NOMO-1 (cell line): ENCODE results near the gene SEH1L.

Experiments used
- DNase-seq, 2 experiments: peaks; one replicate each; lab custom pipeline; 2025; ENCODE audit not compliant: unreplicated experiment in 2 of 2; lab: John Stamatoyannopoulos, UW

SEH1L gene

DNA sequence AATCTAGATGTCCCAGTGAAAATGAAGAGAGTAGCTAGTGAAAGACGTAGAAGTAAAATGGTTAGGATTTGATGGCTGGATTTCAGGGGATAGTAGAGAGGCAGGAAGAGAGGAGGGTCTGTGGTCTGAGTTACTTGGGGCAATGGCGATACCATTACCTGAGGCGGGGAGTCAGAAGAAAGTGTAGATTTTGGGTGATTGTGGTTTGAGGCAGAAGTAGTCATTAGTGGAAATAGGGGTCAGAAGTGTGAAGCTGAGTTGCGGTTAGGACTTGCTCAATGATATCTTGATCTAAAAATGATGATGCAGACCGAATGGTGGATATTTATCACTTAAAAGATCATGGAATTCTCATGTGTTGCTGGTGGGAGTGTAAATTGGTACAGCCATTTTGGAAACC lies 84.4 kb downstream of the SEH1L start:
- DNase-seq: no peak

DNA sequence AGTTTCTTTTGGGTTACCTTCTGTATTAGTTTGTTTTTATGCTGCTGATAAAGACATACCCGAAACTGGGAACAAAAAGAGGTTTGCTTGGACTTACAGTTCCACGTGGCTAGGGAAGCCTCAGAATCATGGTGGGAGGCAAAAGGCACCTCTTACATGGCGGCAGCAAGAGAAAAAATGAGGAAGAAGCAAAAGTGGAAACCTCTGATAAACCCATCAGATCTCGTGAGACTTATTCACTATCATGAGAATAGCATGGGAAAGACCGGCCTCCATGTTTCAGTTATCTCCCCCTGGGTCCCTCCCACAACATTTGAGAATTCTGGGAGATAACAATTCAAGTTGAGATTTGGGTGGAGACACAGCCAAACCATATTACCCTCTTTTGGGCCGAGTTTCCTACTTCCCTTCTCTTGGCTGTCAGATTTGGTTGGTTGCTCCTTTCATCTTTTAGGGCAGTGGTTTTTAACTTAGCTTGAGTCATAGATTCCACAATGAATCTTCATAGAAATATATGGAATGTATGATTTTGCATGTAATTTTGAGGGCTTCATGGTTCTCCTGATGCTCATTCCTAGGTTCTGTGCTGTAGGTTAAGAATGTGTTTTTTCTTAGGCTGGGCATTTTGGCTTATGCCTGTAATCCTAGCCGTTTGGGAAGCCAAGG lies 87.6 kb downstream of the SEH1L start:
- DNase-seq: no peak

DNA sequence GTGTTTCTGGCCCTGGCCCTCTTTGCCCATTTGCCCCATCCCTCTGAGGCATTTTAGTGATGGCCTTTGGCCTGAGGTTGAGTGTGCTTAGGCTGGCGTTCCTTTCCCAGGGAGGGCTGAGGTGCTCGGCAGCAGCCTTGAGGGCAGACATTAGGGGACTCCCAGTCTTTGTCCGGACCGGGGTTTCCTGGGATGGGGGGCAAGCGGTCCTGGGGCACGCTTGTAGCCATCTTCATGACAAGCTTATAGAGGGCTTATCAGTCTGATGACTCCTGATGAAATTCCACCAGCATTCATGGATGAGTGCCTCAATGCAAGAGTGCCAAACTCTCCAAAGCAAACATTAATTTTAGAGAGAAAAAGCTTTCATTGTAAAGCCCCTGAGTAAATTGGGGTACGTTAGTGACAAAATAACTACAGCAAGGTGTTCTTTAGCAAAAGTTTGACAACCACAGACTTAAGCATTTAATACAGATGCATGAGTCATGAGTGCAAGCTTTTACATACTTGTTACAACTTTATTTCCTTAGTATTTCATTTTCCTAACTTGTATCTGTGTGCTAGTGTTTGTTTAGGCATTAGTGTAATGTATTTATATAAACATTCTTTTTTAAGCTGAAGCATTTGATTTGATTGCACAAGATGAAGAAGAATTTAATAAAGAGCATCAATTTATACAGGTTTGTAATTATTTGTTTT lies 89.0 kb downstream of the SEH1L start:
- DNase-seq: no peak
